Fibroblast of skin of right quadriceps (primary cell): Measurements from ENCODE around the gene MED27.

Experiments used
- DNase-seq: peaks from one replicate; pipeline ENCODE4 v3.0.0-alpha.2; 2013

The MED27 gene

GRCh38 chr9:132040808-132041207 is 38.9 kb downstream of the MED27 start:
- no peak for DNase-seq

- DNase-seq = no peak
Measured at GRCh38 chr9:132040246-132040645, 39.4 kb downstream of the MED27 start.

- no peak for DNase-seq
Measured at GRCh38 chr9:132039284-132039683, 40.4 kb downstream of the MED27 start.

- DNase-seq = no peak
Measured at GRCh38 chr9:132037458-132037857, 42.2 kb downstream of the MED27 start.

GRCh38 chr9:132036521-132036920 is 43.1 kb downstream of the MED27 start:
- no peak for DNase-seq

- DNase-seq = no peak
Measured at GRCh38 chr9:132035679-132036078, 44.0 kb downstream of the MED27 start.

GRCh38 chr9:132032238-132032950 is 47.3 kb downstream of the MED27 start:
- no peak for DNase-seq

- DNase-seq = no peak
Measured at GRCh38 chr9:132031467-132032237, 48.0 kb downstream of the MED27 start.

GRCh38 chr9:132030626-132031325 is 48.9 kb downstream of the MED27 start:
- no peak for DNase-seq

- peak; percentile 30 for DNase-seq
Measured at GRCh38 chr9:132027752-132028663, 51.7 kb downstream of the MED27 start.

GRCh38 chr9:132026932-132027585 is 52.6 kb downstream of the MED27 start:
- DNase-seq = peak; percentile 77

GRCh38 chr9:132025766-132026165 is 53.9 kb downstream of the MED27 start:
- no peak for DNase-seq

GRCh38 chr9:132024589-132024988 is 55.1 kb downstream of the MED27 start:
- DNase-seq = no peak

GRCh38 chr9:132023419-132024180 is 56.1 kb downstream of the MED27 start:
- DNase-seq = no peak

- DNase-seq = no peak
Measured at GRCh38 chr9:132020820-132021510, 58.7 kb downstream of the MED27 start.

GRCh38 chr9:132020272-132020671 is 59.4 kb downstream of the MED27 start:
- no peak for DNase-seq

- DNase-seq = no peak
Measured at GRCh38 chr9:132019702-132020101, 60.0 kb downstream of the MED27 start.

- no peak for DNase-seq
Measured at GRCh38 chr9:132018957-132019405, 60.7 kb downstream of the MED27 start.

GRCh38 chr9:132016456-132016855 is 63.2 kb downstream of the MED27 start:
- no peak for DNase-seq

GRCh38 chr9:132015866-132016265 is 63.8 kb downstream of the MED27 start:
- no peak for DNase-seq
